GM19035 (cell line): Measurements from ENCODE around the gene WDR19.

Experiments used
- ATAC-seq: cut with Tn5 transposase; IDR thresholded peaks from one replicate; pipeline ENCODE4 v1.9.1; 2021; ENCODE audit not compliant: unreplicated experiment

The WDR19 gene

GRCh38 chr4:39295784-39296183 is 113.5 kb downstream of the WDR19 start:
- ATAC-seq, result no peak

- no peak for ATAC-seq
Measured at GRCh38 chr4:39302901-39303300, 120.6 kb downstream of the WDR19 start.

DNA sequence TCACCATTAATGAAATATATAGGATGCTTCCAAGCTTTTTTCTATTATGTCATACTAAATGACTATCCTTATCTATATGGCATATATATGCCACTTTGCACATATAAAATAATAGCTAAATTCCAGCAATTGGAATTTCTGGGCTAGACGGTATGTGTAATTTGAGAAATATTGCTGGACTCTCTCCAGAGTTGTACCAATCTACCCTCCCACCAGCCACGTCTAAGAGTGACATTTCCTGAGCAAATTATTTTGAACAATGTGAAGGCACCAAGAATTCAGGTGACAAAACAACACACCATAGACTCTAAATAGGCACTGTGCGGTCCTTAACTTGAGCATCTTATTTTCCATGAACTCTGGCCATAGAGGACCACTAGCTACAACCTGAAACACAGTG is 121.5 kb downstream of the WDR19 start:
- ATAC-seq, result no peak

DNA sequence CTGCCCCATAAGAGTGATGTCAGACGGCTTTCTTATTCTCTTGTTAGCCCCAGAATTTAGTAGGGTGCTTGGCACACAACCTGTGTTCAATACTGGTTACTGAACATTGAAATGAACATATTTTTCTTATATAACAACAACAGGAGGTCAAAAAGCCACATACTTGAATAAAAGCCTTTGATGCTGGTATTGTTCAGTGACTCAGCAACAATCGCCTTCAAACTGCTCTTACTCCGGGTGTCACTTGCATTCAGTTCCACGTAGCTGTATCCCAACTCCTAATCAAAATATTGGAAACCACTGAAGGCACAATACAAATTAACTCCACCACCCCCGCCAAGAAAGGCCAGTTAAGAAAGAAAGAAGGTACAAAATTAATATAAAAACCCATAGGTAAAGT is 122.3 kb downstream of the WDR19 start:
- no peak for ATAC-seq

DNA sequence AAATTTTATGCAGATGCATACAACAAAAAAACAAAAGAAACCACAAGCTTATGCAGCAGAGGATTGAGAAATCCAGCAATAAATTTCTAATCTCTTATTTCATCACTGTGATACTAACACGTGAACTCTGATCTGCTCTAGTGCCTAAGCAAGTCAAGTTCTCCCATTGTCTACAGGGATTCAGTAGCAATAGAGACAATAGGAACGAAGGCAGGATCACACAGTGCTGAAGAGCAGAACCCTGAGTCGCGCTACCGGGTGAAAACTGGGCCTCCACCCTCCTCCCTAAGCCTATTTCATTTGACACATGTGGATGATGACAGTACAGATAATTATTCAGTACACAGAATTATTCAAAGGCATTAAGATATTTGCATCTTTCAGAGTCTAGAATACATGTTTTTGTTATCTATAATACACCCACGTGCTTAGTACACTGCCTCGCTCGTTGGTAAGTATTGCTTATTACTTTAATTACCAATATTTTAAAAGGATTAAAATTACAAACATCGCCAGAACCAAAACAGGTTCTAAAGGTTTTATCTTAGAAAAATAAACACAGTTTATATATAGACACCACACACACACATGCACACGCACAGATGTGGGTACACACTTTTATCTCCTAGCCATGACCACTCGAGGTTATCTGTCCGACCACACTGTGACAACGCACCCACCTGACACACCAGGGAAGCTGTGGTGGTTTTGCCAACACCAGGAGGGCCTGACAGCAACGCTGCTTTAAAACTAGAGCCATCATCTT is 123.8 kb downstream of the WDR19 start:
- no peak for ATAC-seq

GRCh38 chr4:39308611-39309010 is 126.3 kb downstream of the WDR19 start:
- no peak for ATAC-seq

GRCh38 chr4:39312816-39313215 is 130.5 kb downstream of the WDR19 start:
- ATAC-seq, result no peak

DNA sequence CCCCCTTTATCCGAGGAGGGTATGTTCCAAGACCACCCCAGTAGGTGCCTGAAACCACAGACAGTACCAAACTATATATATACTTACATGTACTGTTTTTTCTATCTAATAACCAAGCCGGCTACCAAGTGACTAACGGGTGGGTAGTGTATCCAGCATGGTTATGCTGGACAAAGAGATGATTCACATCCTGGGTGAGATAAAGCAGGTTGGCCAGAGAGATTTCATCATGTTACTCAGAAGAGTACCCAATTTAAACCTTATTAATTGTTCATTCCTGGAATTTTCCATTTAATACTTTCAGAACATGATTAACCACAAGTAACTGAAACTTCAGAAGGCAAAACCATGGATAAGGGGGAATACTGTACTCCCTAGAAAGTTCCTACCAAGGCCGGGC is 137.3 kb downstream of the WDR19 start:
- no peak for ATAC-seq

GRCh38 chr4:39320381-39321115 is 138.2 kb downstream of the WDR19 start:
- no peak for ATAC-seq

DNA sequence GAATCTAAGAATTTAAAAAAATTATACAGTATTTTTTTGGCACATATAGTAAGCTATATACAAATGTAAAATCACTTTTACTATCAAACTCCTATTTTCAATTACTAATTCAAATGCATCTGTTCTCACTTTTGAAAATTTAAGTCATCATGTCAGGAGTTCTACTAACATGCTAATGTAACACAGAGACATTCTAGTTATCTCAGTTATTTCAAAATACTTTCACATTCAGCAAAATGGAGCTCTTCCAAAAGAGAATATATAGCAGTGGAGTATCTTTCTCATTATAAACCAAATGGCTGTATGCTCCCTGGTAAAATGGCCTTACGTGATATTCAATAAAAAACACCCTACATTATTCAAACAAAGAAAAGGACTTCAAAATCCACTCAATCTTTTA is 141.5 kb downstream of the WDR19 start:
- ATAC-seq, result no peak

GRCh38 chr4:39324446-39324845 is 142.1 kb downstream of the WDR19 start:
- ATAC-seq, result no peak

DNA sequence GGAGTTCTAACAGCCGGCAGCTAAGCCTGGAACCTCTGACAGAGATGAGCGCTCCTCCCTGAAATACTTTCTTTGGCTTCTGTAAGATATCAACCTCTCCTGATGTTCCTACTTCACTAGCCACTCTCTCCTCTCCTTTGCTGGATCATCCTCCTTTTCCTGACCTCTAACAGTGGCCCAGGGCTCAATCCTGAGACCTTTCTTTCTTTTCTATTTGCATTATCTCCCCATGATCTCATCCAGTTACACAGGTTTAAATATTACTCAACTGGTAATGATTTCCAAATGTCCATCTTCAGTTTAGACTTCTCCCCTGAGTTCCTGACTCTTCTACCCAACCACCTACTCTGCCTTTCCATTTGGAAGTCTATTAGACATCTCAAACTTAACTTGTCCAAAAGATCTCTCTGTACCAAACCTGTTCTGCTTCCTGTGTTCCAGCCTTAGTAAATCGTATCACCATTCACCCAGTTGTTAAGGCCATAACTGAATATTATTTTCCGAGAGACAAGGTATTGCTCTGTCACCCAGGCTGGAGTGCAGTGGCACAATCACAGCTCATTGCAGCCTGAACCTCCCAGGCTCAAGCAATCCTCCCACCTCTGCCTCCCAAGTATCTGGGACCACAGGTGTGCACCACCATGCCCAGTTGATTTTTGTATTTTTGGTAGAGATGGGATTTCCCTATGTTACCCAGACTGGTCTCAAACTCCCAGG is 142.7 kb downstream of the WDR19 start:
- no peak for ATAC-seq

DNA sequence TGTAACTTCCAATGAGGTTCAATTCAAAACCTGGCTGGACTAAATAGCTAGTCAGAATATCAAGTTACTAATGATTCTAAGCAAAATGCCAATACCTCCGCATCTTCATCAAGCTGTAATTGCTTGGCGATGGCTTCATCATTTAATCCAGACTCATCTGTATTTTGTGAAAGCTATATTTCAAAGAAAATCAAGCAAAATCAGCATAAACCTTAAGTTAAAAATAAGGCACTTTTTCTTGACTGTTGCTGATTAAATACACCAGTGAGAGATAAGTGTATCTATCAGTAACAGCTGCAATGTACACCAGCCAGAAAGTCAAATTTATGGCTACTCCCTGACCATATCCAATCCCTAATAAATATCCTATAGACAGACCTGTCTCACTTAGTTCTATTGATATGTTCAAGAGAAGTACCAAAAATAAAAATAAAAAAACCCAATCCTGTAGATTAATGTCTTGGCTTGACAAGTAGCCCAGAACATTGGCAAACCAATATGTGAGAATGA is 144.2 kb downstream of the WDR19 start:
- ATAC-seq, result no peak

DNA sequence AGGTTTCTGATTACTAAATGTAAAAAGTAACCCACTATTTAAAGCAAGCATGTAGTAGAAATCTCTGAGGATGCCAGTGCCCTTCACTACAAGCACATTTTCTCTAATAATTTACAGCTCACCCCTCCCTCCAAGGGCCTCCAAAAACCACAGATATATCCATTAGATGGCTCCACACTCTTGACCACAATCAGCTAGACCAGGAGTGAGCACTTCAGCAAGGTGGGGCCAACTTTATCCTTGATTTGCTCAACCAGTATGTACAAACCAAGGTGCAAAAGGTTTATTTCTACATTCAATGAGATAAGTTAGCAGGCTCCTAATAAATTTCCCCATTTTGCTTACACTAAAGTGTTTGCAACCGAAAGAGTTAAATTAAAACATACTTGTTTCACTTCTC is 148.0 kb downstream of the WDR19 start:
- ATAC-seq, result no peak

DNA sequence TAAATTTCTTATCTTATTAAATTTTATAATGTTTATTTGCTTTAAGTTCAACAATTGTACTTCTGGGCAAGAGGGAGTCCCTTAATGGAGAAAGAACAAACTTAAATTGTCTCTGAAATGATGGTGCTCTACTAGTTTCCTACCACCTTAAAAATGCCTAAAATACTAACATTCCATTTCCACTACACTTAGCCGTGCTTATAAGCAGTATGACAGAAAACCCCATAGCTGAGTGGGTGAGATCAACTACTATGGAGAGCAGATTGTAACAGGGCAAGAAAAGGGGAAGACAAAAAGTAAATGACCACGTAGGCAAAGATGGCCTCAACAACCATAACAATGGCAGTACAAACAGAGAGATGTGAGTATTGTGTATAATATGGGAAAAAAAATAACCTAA is 148.9 kb downstream of the WDR19 start:
- ATAC-seq, result no peak
